ENCODE data around the gene GRIN1.

Gene GRIN1

GRCh38 chr9:137138722-137139467 lies at the start of gene GRIN1:
Gene GRIN1, plus strand, starts transcription at chr9:137139154. Its CDS starts 333 bp downstream, at chr9:137139487.
- DNase-seq, result no peak

GRCh38 chr9:137089232-137089947 lies 49.6 kb upstream of the GRIN1 start:
- DNase-seq, result no peak

GRCh38 chr9:137095664-137096517 lies 43.1 kb upstream of the GRIN1 start:
- no peak for DNase-seq

GRCh38 chr9:137096785-137097546 lies 42.0 kb upstream of the GRIN1 start:
- no peak for DNase-seq

- DNase-seq, result no peak
These were observed 41.0 kb upstream of the GRIN1 start for GRCh38 chr9:137097761-137098462.

GRCh38 chr9:137099231-137099630 lies 39.7 kb upstream of the GRIN1 start:
- no peak for DNase-seq

GRCh38 chr9:137103206-137103999 lies 35.6 kb upstream of the GRIN1 start:
- DNase-seq, result no peak

- no peak for DNase-seq
These were observed 32.9 kb upstream of the GRIN1 start for GRCh38 chr9:137105814-137106661.

GRCh38 chr9:137106662-137107250 lies 32.2 kb upstream of the GRIN1 start:
- no peak for DNase-seq

- no peak for DNase-seq
These were observed 31.5 kb upstream of the GRIN1 start for GRCh38 chr9:137107312-137107921.

- DNase-seq, result no peak
These were observed 31.0 kb upstream of the GRIN1 start for GRCh38 chr9:137107982-137108381.

GRCh38 chr9:137108608-137109249 lies 30.2 kb upstream of the GRIN1 start:
- DNase-seq, result no peak

- no peak for DNase-seq
These were observed 29.5 kb upstream of the GRIN1 start for GRCh38 chr9:137109250-137110146.

- no peak for DNase-seq
These were observed 28.6 kb upstream of the GRIN1 start for GRCh38 chr9:137110147-137110910.

- DNase-seq, result no peak
These were observed 27.8 kb upstream of the GRIN1 start for GRCh38 chr9:137110911-137111787.

All from NCI-H2029 (cell line).